HG02885 (cell line): Measurements from ENCODE around the gene MCCC1.
"Not testable (repeated sequence)": the region's sequence is repeated elsewhere in the genome, so short reads cannot be mapped to it uniquely, and the experiment has no call there.

Source experiments
- ATAC-seq: cut with Tn5 transposase; IDR thresholded peaks from one replicate; pipeline ENCODE4 v1.9.1; 2021; ENCODE audit warnings: mild to moderate bottlenecking; ENCODE audit not compliant: unreplicated experiment, poor library complexity

MCCC1 gene

GRCh38 chr3:183099026-183099837 lies at the start of gene MCCC1:
MCCC1 (minus strand) TSS chr3:183099496; CDS start chr3:183099440, 56 bp downstream.
- ATAC-seq: peak; percentile 99

GRCh38 chr3:183148056-183148455 lies 48.8 kb upstream of the MCCC1 start:
- no peak for ATAC-seq

- ATAC-seq: no peak
These were observed 45.1 kb upstream of the MCCC1 start for GRCh38 chr3:183144363-183144762.

GRCh38 chr3:183142199-183142598 lies 42.9 kb upstream of the MCCC1 start:
- no peak for ATAC-seq

DNA sequence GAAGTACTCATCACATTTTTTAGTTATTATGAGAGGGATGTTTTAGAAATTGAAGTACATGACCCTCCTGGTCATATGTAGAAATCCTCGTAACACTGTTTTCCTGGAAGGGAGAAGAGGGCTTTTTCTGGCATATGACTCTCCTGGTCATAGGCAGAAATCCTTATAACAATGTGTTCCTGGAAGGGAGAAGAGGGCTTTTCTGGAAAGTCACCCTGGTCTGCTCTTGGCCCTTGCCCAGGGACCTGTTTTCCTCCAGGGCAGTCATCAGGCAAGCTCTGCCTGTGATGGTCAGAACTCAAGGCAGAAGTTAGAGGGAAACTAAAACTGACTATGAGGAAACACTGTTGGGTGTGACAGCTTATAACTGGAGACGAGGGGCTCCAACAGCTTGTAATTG lies 35.5 kb upstream of the MCCC1 start:
- no peak for ATAC-seq

GRCh38 chr3:183132409-183132808 lies 33.1 kb upstream of the MCCC1 start:
- no peak for ATAC-seq

DNA sequence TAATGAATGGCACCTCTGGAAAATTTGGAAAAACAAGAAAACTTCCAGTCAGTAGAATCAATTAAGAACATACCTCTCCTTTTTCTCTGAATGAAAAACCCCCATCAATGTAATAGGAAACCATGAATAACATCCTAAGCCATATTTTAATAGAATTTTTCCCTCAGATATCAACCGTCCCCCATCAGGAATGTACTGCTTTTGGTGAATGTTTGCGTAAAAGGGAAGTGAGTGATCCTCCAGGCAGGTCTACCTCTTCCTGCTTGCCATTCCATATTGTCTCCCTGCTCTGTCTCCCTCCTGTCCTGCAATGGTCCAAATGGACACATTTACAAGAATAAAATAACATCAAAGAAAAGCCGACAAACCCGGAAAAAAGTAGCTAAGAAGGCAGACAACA lies 32.4 kb upstream of the MCCC1 start:
- no peak for ATAC-seq

- ATAC-seq: no peak
These were observed 32.0 kb upstream of the MCCC1 start for GRCh38 chr3:183131186-183131725.

GRCh38 chr3:183129243-183129642 lies 29.9 kb upstream of the MCCC1 start:
- no peak for ATAC-seq

DNA sequence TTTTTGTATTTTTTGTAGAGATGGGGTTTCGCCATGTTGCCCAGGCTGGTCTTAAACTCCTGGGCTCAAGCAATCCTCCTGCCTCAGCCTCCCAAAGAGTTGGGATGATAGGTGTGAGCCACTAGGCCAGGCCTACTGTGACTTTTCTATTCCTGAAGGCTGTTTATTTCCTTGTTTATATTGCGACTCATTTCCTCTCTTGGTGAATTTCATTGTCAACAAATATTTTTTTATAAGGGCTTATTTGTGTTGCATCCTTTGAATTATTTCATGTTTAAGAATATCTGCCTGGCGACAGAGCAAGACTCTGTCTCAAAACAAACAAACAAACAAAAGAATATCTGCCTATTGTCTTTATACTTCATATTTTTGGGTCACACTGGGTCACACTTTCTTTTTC lies 29.4 kb upstream of the MCCC1 start:
- ATAC-seq: no peak

GRCh38 chr3:183123891-183124290 lies 24.6 kb upstream of the MCCC1 start:
- no peak for ATAC-seq

GRCh38 chr3:183122257-183122932 lies 23.1 kb upstream of the MCCC1 start:
- ATAC-seq: no peak

GRCh38 chr3:183120538-183121215 lies 21.4 kb upstream of the MCCC1 start:
- ATAC-seq: no peak

DNA sequence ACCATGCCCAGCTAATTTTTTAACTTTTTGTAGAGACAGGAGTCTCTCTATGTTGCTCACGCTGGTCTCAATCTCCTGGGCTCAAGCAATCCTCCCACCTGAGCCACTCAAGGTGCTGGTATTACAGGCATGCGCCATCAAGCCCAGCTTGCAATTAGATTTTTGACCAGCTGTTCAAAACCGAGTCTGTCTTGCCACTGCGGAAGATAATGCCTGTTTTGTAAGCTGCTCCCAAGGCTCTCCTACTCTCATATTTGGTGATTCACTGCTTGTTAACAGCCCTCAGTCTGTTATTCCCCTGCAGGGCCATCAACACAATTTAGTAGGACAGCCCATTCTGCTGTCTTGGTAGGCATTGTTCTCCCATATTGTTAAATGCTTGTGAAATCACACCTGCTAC lies 17.8 kb upstream of the MCCC1 start:
- ATAC-seq: no peak

- ATAC-seq: peak; percentile 92
These were observed 16.8 kb upstream of the MCCC1 start for GRCh38 chr3:183116025-183116614.

GRCh38 chr3:183114384-183115178 lies 15.3 kb upstream of the MCCC1 start:
- no peak for ATAC-seq

- not testable (repeated sequence) for ATAC-seq
These were observed 10.6 kb upstream of the MCCC1 start for GRCh38 chr3:183109847-183110246.

- ATAC-seq: no peak
These were observed 9.2 kb upstream of the MCCC1 start for GRCh38 chr3:183108470-183108869.

DNA sequence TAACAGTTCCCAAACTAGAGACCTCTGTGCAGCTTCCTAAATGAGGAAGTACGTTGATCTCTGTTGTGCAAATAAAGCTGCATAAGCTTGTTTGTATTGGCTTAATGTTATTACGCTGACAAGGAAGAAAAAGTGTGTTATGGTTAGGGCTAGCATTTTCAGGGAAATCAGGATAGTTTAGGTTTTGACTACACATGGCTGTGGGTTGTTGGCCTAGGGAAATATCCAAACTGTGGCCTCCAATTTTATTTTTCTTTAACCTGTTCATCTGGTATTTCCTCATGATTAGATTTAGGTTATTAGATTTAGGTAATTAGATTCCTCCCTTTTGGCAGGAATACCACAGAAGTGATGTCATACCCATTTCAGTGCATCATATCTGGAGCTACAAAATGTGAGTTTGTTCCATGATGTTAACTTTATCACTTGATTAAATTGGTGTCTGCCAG lies 8.7 kb upstream of the MCCC1 start:
- no peak for ATAC-seq

- not testable (repeated sequence) for ATAC-seq
These were observed 8.1 kb upstream of the MCCC1 start for GRCh38 chr3:183107372-183107771.
